AG04449 (cell line): ENCODE measurements around the gene BACH2.

Experiments used
- CTCF ChIA-PET: fragments of 350-600 bp; formaldehyde crosslinking; extraction: SDS; loops from one replicate; lab custom pipeline; 2021; ENCODE audit warnings: antibody characterized with exemption; lab: Yijun Ruan, JAX
- POLR2A ChIA-PET: fragments of 400-600, 350-600 bp; formaldehyde crosslinking; extraction: SDS; loops from one replicate; lab custom pipeline; 2020; ENCODE audit warnings: antibody characterized with exemption, inconsistent platforms; lab: Yijun Ruan, JAX
- DNase-seq: peaks from one replicate; pipeline ENCODE4 v3.0.0-alpha.2; 2010; ENCODE audit warnings: low read depth, low spot score
- H3K4me3 ChIP-seq: 2 replicates; pipeline ENCODE4 v1.5.1; 2011; ENCODE audit warnings: low read depth, mild to moderate bottlenecking, control low read depth, low read length
- CTCF ChIP-seq: IDR thresholded peaks from one replicate; pipeline ENCODE4 v1.5.1; 2011; ENCODE audit warnings: mild to moderate bottlenecking, moderate library complexity, low read length, control low read depth, inconsistent platforms; ENCODE audit not compliant: insufficient read depth; ENCODE audit errors: missing control alignments

BACH2 gene

GRCh38 chr6:90226257-90226656 is 70.4 kb downstream of the BACH2 start:
- peak; percentile 26 for DNase-seq
- ChIA-PET CTCF (interaction anchor here (1.2 kb wide), 1 partner anchor 142 kb away, joined by 3 read pairs; no protein-coding TSS in a partner anchor), POLR2A (no interaction called here)
- no peak for TF ChIP-seq CTCF
- H3K4me3 ChIP-seq, result no peak overlapping the region

GRCh38 chr6:90224196-90224595 is 72.4 kb downstream of the BACH2 start:
- ChIA-PET CTCF (no interaction called here), POLR2A (no interaction called here)
- TF ChIP-seq CTCF, result no peak
- H3K4me3 ChIP-seq, result no peak overlapping the region
- DNase-seq, result peak; percentile 14

GRCh38 chr6:90222724-90223198 is 73.9 kb downstream of the BACH2 start:
- no peak for DNase-seq
- no peak overlapping the region for H3K4me3 ChIP-seq
- TF ChIP-seq CTCF, result no peak
- POLR2A ChIA-PET, result interaction anchor here (0.5 kb wide), 1 partner anchor 32 kb away, joined by 3 read pairs; no protein-coding TSS in a partner anchor
- CTCF ChIA-PET, result interaction anchor here (0.8 to 1.0 kb wide), 3 partner anchors 43 to 282 kb away, joined by 3 read pairs; no protein-coding TSS in a partner anchor

GRCh38 chr6:90222008-90222407 is 74.6 kb downstream of the BACH2 start:
- CTCF ChIA-PET, result interaction anchor here (0.8 kb wide), 1 partner anchor 176 kb away, joined by 3 read pairs; no protein-coding TSS in a partner anchor

GRCh38 chr6:90221403-90221802 is 75.2 kb downstream of the BACH2 start:
- TF ChIP-seq CTCF, result no peak
- H3K4me3 ChIP-seq, result no peak overlapping the region
- no peak for DNase-seq
- ChIA-PET CTCF (no interaction called here), POLR2A (no interaction called here)

More at GRCh38 chr6:90222008-90222407, 74.6 kb downstream of the BACH2 start:
- H3K4me3 ChIP-seq, result no peak overlapping the region
- POLR2A ChIA-PET, result no interaction called here
- DNase-seq, result no peak
- TF ChIP-seq CTCF, result no peak

GRCh38 chr6:90220273-90220672 is 76.4 kb downstream of the BACH2 start:
- no peak overlapping the region for H3K4me3 ChIP-seq
- POLR2A ChIA-PET, result no interaction called here
- CTCF ChIA-PET, result no interaction called here
- TF ChIP-seq CTCF, result no peak
- no peak for DNase-seq
